ENCODE data around the gene CCL25. TPM values are rescaled to one million over a fixed set of nuclear protein-coding genes. Genes with fewer than 3 reads are reported as not detected.

The CCL25 gene
- polyA plus RNA-seq, 6 donors from 2014 or later = 0.71 TPM; not detected in 5

Other genes with a start within 250 kb of the CCL25 start
- gene EVI5L, start 222.5 kb upstream of the CCL25 start, polyA plus RNA-seq (ENCODE audit: low read depth in 6 of 6) = 1 to 10 TPM in 5 of 6 donors, under 1 TPM in 1; 0.63 to 4.0 (median 1.6) TPM
- gene PRR36, start 178.4 kb upstream of the CCL25 start, polyA plus RNA-seq (ENCODE audit: low read depth in 6 of 6) = under 1 TPM in 1 of 6 donors, not detected in 5; 0.05 TPM
- not detected for gene LRRC8E, start 164.2 kb upstream of the CCL25 start, polyA plus RNA-seq (ENCODE audit: low read depth in 6 of 6)
- gene MAP2K7, start 148.9 kb upstream of the CCL25 start, polyA plus RNA-seq (ENCODE audit: low read depth in 6 of 6) = 1 to 10 TPM in 5 of 6 donors, under 1 TPM in 1; 0.50 to 5.1 (median 2.9) TPM
- not detected for gene TGFBR3L, start 137.9 kb upstream of the CCL25 start, polyA plus RNA-seq (ENCODE audit: low read depth in 6 of 6)
- 10 to 100 TPM in 4 of 6 donors, 1 to 10 TPM in 2; 1.5 to 20.2 (median 14.7) TPM for gene SNAPC2, start 132.4 kb upstream of the CCL25 start, polyA plus RNA-seq (ENCODE audit: low read depth in 6 of 6)
- gene CTXN1, start 126.6 kb upstream of the CCL25 start, polyA plus RNA-seq (ENCODE audit: low read depth in 6 of 6) = not detected
- 10 to 100 TPM in 4 of 6 donors, 1 to 10 TPM in 2; 7.8 to 21.0 (median 14.1) TPM for gene TIMM44, start 109.1 kb upstream of the CCL25 start, polyA plus RNA-seq (ENCODE audit: low read depth in 6 of 6)
- gene ELAVL1, start 47.1 kb upstream of the CCL25 start, polyA plus RNA-seq (ENCODE audit: low read depth in 6 of 6) = 10 to 100 TPM; 49.9 to 74.3 (median 59.4) TPM
- gene FBN3, start 96.8 kb downstream of the CCL25 start, polyA plus RNA-seq (ENCODE audit: low read depth in 6 of 6) = not detected
- 10 to 100 TPM; 36.3 to 53.3 (median 43.7) TPM for gene CERS4, start 156.6 kb downstream of the CCL25 start, polyA plus RNA-seq (ENCODE audit: low read depth in 6 of 6)

Measured in naive B cell (primary cell).